K562 (cell line): Measurements from ENCODE around the gene IDI1. TPM values are rescaled to one million over a fixed set of nuclear protein-coding genes. Genes with fewer than 3 reads are reported as not detected.

Experiments
- ATAC-seq: fragments of 200-7000 bp; cut with Tn5 transposase; 3 replicates; pipeline ENCODE4 v1.9.1; 2020; ENCODE audit warnings: moderate library complexity
- BruUV-seq: library from RNA; stranded (reverse); fragments of 400-500 nt; replicated peaks from 2 replicates; lab custom pipeline; 2021; lab: Mats Ljungman, UMichigan
- CTCF ChIA-PET: fragments of 300-600 bp; formaldehyde crosslinking; extraction: SDS; loops from one replicate; lab custom pipeline; 2021; ENCODE audit warnings: low intra/inter-chr PET ratio; lab: Yijun Ruan, JAX
- POLR2A ChIA-PET: fragments of 300-600, 350-650 bp; sonication (Branson Sonifier 250); formaldehyde crosslinking; extraction: SDS; loops from one replicate; lab custom pipeline; 2021; ENCODE audit warnings: antibody characterized with exemption, inconsistent platforms; lab: Yijun Ruan, JAX
- DNase-seq, 4 experiments: peaks; one replicate each; pipeline versions ENCODE4 v3.0.0 to v3.0.0-alpha.2; 2011 to 2018; ENCODE audit warnings: low spot score in 3 of 4, mixed read lengths in 3 of 4; ENCODE audit errors: extremely low read depth in 1 of 4
- FAIRE-seq: peaks from 2 replicates; lab custom pipeline; 2011; peaks lifted over from hg19 to GRCh38; lab: Jason Lieb, UNC
- H2AFZ ChIP-seq: 2 replicates; pipeline ENCODE4 v1.6.0; 2011; ENCODE audit warnings: low read depth, low read length, control low read depth, inconsistent platforms
- H3K27ac ChIP-seq: fragments of 200-600 bp; 3 replicates; pipeline ENCODE4 v1.8.0; 2011; ENCODE audit warnings: low read depth, mild to moderate bottlenecking, control low read depth, inconsistent platforms, low read length, moderate library complexity, mixed read lengths; ENCODE audit errors: extremely low read depth
- H3K27me3 ChIP-seq, 2 experiments: fragments of 300-600 bp in 1 of 2; 2 replicates in 1 of 2; 3 replicates in 1 of 2; pipeline versions ENCODE4 v1.6.0 to v1.8.0; 2011; ENCODE audit warnings: inconsistent platforms in 2 of 2, low read length in 2 of 2, mild to moderate bottlenecking in 1 of 2, mixed read lengths in 1 of 2, moderate library complexity in 1 of 2; ENCODE audit not compliant: control insufficient read depth in 2 of 2, insufficient read depth in 2 of 2
- H3K36me3 ChIP-seq: fragments of 300-600 bp; 3 replicates; pipeline ENCODE4 v1.8.0; 2011; ENCODE audit warnings: mild to moderate bottlenecking, low read length, inconsistent platforms; ENCODE audit not compliant: control insufficient read depth, insufficient read depth
- H3K4me1 ChIP-seq, 2 experiments: fragments of 200-600 bp in 1 of 2; replicated peaks in 1 of 2; 2 replicates in 1 of 2; 3 replicates in 1 of 2; pipeline versions ENCODE4 v1.5.1 to v1.8.0; 2011; ENCODE audit warnings: inconsistent platforms in 2 of 2, low read length in 2 of 2, mild to moderate bottlenecking in 1 of 2, mixed read lengths in 1 of 2, moderate library complexity in 1 of 2; ENCODE audit not compliant: control insufficient read depth in 2 of 2, insufficient read depth in 2 of 2
- H3K4me2 ChIP-seq: 2 replicates; pipeline ENCODE4 v1.6.1; 2011; ENCODE audit warnings: low read length, control low read depth, inconsistent platforms, mixed read lengths; ENCODE audit not compliant: insufficient read depth
- H3K4me3 ChIP-seq: fragments of 200-600 bp; sonication (generic), shearing (Covaris generic); 2 replicates; pipeline ENCODE4 v1.5.1; 2016; ENCODE audit warnings: control low read depth, inconsistent platforms
- H3K79me2 ChIP-seq: fragments of 200-600 bp; 3 replicates; pipeline ENCODE4 v1.8.0; 2011; ENCODE audit warnings: low read length, inconsistent platforms; ENCODE audit not compliant: control insufficient read depth, insufficient read depth
- H3K9ac ChIP-seq, 2 experiments: 2 replicates each; pipeline versions ENCODE4 v1.6.0 to v1.6.1; 2011; ENCODE audit warnings: low read depth in 2 of 2, low read length in 2 of 2, control low read depth in 1 of 2, inconsistent platforms in 1 of 2, mild to moderate bottlenecking in 1 of 2, mixed read lengths in 1 of 2; ENCODE audit not compliant: insufficient read depth in 1 of 2
- H3K9me1 ChIP-seq: one replicate; pipeline ENCODE4 v1.6.0; 2011; ENCODE audit warnings: inconsistent platforms, mild to moderate bottlenecking, low read length, moderate library complexity; ENCODE audit not compliant: control insufficient read depth, insufficient read depth
- H3K9me3 ChIP-seq: replicated peaks from 2 replicates; pipeline ENCODE4 v1.5.1; 2011; ENCODE audit warnings: low read depth, low read length, inconsistent platforms; ENCODE audit not compliant: control insufficient read depth, insufficient read depth
- H4K20me1 ChIP-seq: replicated peaks from 2 replicates; pipeline ENCODE4 v1.6.1; 2011; ENCODE audit warnings: low read length, inconsistent platforms, mixed read lengths; ENCODE audit not compliant: control insufficient read depth, insufficient read depth
- CBFB ChIP-seq: sonication (generic); formaldehyde crosslinking; IDR thresholded peaks from 2 replicates; pipeline ENCODE4 v1.4.0; 2020; ENCODE audit warnings: mild to moderate bottlenecking, missing genetic modification reagents
- CBX3 ChIP-seq, 2 experiments: IDR thresholded peaks; 1 replicate in 1 of 2; 2 replicates in 1 of 2; pipeline ENCODE4 v1.6.1; 2012; ENCODE audit warnings: inconsistent platforms in 2 of 2, low read length in 2 of 2, borderline replicate concordance in 1 of 2, control low read depth in 1 of 2
- MTA1 ChIP-seq: fragments of 450-650 bp; IDR thresholded peaks from 2 replicates; pipeline ENCODE4 v1.6.1; 2017; ENCODE audit warnings: borderline replicate concordance
- NEUROD1 ChIP-seq: fragments of 150-350 bp; IDR thresholded peaks from 2 replicates; pipeline ENCODE4 v1.6.1; 2014; ENCODE audit warnings: borderline replicate concordance, low read length, low read depth; ENCODE audit not compliant: partially characterized antibody
- PHF21A ChIP-seq: fragments of 450-650 bp; IDR thresholded peaks from 2 replicates; pipeline ENCODE4 v1.6.1; 2017; ENCODE audit warnings: low read depth, borderline replicate concordance
- RNF219 ChIP-seq: fragments of 250-450 bp; sonication (Bioruptor Pico); IDR thresholded peaks from 2 replicates; pipeline ENCODE4 v1.5.0; 2022; ENCODE audit warnings: mild to moderate bottlenecking
- ZC3H8 ChIP-seq: fragments of 450-650 bp; IDR thresholded peaks from 2 replicates; pipeline ENCODE4 v1.6.1; 2017
- WGBS: fragments of 100-300 bp; shearing (Covaris generic); methylation state at CpG from one replicate; pipeline ENCODE4 v1.1.6; 2016; ENCODE audit warnings: low coverage, mixed read lengths; ENCODE audit not compliant: insufficient coverage; ENCODE audit errors: missing lambda C conversion rate; 5-methylcytosine and 5-hydroxymethylcytosine counted together
- in situ Hi-C: fragments of 300-500 bp; cut with MboI; formaldehyde crosslinking; loops from 4 replicates; pipeline ENCODE4 v1.15.0; 2018; ENCODE audit warnings: inconsistent platforms, mixed read lengths
- intact Hi-C: fragments of 100-400 bp; cut with micrococcal nuclease; formaldehyde crosslinking; loops from 2 replicates; pipeline ENCODE4 v1.14.2; 2022
- polyA plus RNA-seq, 8 experiments: library from polyadenylated mRNA; depleted of rRNA in 4 of 8; stranded (reverse) in 5 of 8; unstranded in 3 of 8; fragments of >200 nt; fragmentation: Nextera tagmentation in 2 of 8; fragmentation: Illumina TruSeq in 1 of 8; extraction: Ambion mirVana in 2 of 8; extraction: Trizol in 1 of 8; gene quantifications; 2 replicates each; pipeline versions ENCODE4 v1.2.1 to v1.2.3, GENCODE V29; 2011 to 2014; ENCODE audit warnings: inconsistent platforms in 1 of 8, missing spikeins in 1 of 8
- total RNA-seq, 7 experiments: library from RNA; depleted of rRNA in 6 of 7; stranded (reverse); fragments of >200 nt in 6 of 7; fragmentation: Illumina TruSeq in 2 of 7; extraction: Trizol in 2 of 7; gene quantifications; 2 replicates each; pipeline versions ENCODE4 v1.2.1 to v1.2.3, GENCODE V29; 2011 to 2021; ENCODE audit warnings: low replicate concordance in 1 of 7

Gene IDI1
- total and polyA plus RNA-seq, 9 of the 15 experiments (the other 6 are each of a cell fraction or from before 2014, with no cell fraction given): 70.0 to 265 (median 119) TPM

- Histone ChIP-seq H3K36me3 (peaks cover 99% of the 10 kb centered on the region), H4K20me1 (peaks cover 15% of the 10 kb centered on the region), H3K9me1 (peaks cover 5% of the 10 kb centered on the region), H3K27me3 (no peaks in the 10 kb centered on the region), H3K79me2 (peaks cover 64% of the 10 kb centered on the region), H3K27ac (no peak overlapping the region), H3K4me3 (no peak overlapping the region), H3K4me2 (no peak overlapping the region), H3K9me3 (no peaks in the 10 kb centered on the region; the same call in 1 of the 2 replicates), H2AFZ (no peak overlapping the region), H3K9ac (no peak overlapping the region), H3K4me1 (peaks cover 4 to 10% of the 10 kb centered on the region in 2 experiments; a peak in 4 of 5 replicates)
- intact Hi-C loops (no loop called here), in situ Hi-C loops (no loop called here)
- DNase-seq (no peak), ATAC-seq (no peak), FAIRE-seq (no peak)
- TF ChIP-seq RNF219 (CRISPR knock-in tag): no peak
- no peak for TF ChIP-seq PHF21A
- TF ChIP-seq MTA1: no peak
- TF ChIP-seq NEUROD1: no peak
- TF ChIP-seq CBX3 (IDR thresholded peaks at IDR 0.05; ENCODE audit: borderline replicate concordance in 1 of 2, low read length in 2 of 2): no peak
- TF ChIP-seq ZC3H8: no peak
- no peak for TF ChIP-seq CBFB (CRISPR knock-in tag)
- ChIA-PET POLR2A (interaction anchor here (0.8 to 3.0 kb wide), 6 partner anchors 9 to 19 kb away, joined by 3 to 20 read pairs (median 6); partner anchors contain the start of gene GTPBP4), CTCF (no interaction called here)
- BruUV-seq: no TSS peak
- 96% methylated on average over 9 of the region's 9 CpGs for WGBS
Measured at GRCh38 chr10:1003884-1004670, 44.8 kb downstream of the IDI1 start.
